ENCODE results near the gene OSBPL5.

OSBPL5 gene

GRCh38 chr11:3041699-3042441, 123.2 kb downstream of the OSBPL5 start:
- H3K27me3 Mint-ChIP-seq (ENCODE audit: low read depth), result no peaks in the 10 kb centered on the region
- peaks cover 8% of the 10 kb centered on the region for H3K4me1 Mint-ChIP-seq (ENCODE audit: low read depth)
- H3K36me3 Mint-ChIP-seq (ENCODE audit: low read depth), result peaks cover 33% of the 10 kb centered on the region
- H3K27ac Mint-ChIP-seq, result no peak overlapping the region
- H3K4me3 Mint-ChIP-seq, result no peak overlapping the region
- no peaks in the 10 kb centered on the region for H3K9me3 Mint-ChIP-seq
- DNase-seq (ENCODE audit: low spot score), result no peak

DNA sequence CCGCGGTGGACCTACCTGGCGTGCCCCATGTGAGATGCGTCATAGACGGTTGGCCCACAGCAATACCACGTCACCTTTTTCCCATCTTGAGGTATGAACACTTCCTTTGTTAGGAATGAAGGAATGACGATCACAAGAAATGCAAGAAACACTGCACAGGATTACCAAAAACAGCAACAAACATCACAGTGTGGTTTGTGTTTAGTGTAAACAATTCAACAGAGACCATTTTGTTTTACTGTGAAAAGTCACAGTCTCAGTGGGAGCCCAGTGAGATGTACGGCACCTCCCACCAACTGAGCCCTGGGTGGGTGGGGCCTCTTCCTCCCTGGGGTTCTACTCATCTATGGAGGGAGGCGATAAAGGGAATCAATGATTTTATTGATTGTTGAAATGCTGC, 124.2 kb downstream of the OSBPL5 start:
- DNase-seq (ENCODE audit: low spot score), result no peak
- H3K27ac Mint-ChIP-seq, result peak overlapping the region; percentile 36
- peaks cover 15% of the 10 kb centered on the region for H3K4me1 Mint-ChIP-seq (ENCODE audit: low read depth)
- H3K27me3 Mint-ChIP-seq (ENCODE audit: low read depth), result no peaks in the 10 kb centered on the region
- no peak overlapping the region for H3K4me3 Mint-ChIP-seq
- H3K36me3 Mint-ChIP-seq (ENCODE audit: low read depth), result peaks cover 39% of the 10 kb centered on the region
- no peaks in the 10 kb centered on the region for H3K9me3 Mint-ChIP-seq

DNA sequence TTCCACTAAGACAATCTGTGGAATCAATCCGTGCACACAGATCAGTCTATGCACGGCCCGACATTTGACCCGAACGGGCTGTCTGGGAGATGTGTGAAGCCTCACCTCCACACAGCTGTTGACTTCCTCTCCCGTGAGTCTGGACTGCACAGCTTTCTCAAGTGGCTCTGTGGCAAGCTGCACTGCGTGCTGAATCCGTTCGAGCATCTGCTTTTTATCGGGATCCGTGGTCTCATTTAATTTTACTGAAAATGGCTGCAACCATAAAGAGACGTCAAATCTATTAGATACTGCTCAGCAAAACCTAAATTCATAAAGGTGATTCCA, 127.2 kb downstream of the OSBPL5 start:
- H3K4me1 Mint-ChIP-seq (ENCODE audit: low read depth), result peaks cover 15% of the 10 kb centered on the region
- no peak for DNase-seq (ENCODE audit: low spot score)
- H3K36me3 Mint-ChIP-seq (ENCODE audit: low read depth), result peaks cover 47% of the 10 kb centered on the region
- no peak overlapping the region for H3K4me3 Mint-ChIP-seq
- no peak overlapping the region for H3K27ac Mint-ChIP-seq
- no peaks in the 10 kb centered on the region for H3K9me3 Mint-ChIP-seq
- no peaks in the 10 kb centered on the region for H3K27me3 Mint-ChIP-seq (ENCODE audit: low read depth)

All from T-helper 2 cell treated with Interferon-gamma antibody and Interleukin-4, amounts not matched to agents 5 μg/mL and 100 μg/mL, for 36 hours (primary cell).